ENCODE measurements around the gene KDM1A.

The KDM1A gene

DNA sequence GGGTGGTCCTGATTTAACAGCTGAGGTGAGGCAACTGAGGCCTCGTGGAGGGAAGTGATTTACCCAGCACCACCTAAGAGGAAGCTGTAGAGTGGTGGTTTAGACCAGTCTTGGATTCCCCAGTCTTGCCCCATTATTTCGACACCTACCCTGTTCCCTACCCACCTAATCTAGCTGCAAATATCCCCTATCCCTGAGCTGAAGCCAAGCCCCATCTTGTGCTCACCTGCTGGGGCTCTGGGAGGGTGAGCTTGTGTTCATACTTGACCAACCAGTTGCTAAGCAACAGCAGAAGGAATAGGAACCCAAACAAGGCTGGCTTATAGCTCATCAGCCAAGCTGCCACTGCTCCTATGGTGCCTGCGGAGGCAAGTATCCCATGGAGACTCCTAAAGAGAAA is 5.6 kb upstream of the KDM1A start:
- no peak for DNase-seq (ENCODE audit: low read depth, low spot score)

DNA sequence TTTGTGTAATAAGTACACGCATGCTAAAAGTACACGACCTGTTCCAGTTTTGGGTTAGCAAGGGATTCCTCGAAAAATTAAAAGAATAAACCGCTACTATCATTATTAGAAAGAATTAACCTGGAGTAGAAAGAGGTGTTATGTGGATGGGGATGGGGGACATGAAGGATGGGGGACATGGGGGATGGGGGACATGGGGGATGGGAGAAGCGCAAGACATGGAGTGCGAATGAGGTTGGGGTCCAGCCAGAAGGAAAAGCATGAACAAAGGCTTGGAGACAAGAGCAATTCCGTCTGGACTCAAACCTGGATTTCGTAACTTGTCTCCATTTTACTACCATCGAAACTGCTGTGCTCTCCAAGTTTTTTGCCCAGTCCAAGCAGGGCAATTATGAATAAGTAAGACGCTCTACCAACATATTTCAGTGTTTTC is 591 bp upstream of the KDM1A start:
- DNase-seq (ENCODE audit: low read depth, low spot score), result no peak

DNA sequence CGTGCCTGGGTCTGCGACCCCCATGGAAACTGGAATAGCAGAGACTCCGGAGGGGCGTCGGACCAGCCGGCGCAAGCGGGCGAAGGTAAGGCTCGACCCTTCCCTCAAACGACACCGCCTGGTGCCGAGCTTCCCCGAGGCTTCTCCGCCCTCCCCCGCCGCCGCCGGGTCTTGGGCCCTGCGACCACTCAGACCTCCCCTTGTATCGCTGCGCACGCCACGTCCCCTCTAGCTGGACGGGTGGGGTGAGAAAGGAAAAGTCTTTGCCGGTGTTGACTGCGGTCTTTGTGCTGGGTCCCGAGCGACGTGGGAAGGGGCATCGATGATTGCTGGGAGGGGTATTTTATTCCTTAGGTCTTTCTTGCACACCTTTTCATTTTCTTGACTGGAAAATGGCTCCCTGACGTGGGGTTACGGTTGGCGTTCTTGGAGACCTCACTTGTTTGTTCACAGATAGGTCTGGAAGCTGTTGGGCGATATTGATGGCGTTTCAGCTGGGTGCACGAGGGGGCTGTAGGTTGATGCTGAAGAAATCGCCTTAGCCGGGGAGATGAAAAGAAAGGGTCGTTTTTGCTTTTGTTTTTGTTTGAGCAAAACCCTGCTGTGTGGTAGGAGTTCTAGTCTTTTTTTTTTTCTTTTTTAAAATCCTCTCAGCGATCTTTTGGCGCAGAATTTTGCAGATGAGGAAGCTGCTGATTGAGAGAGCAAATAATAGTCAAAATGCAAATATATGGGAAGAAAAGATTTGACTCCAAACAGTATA is 776 bp downstream of the KDM1A start:
- DNase-seq (ENCODE audit: low read depth, low spot score), result no peak

DNA sequence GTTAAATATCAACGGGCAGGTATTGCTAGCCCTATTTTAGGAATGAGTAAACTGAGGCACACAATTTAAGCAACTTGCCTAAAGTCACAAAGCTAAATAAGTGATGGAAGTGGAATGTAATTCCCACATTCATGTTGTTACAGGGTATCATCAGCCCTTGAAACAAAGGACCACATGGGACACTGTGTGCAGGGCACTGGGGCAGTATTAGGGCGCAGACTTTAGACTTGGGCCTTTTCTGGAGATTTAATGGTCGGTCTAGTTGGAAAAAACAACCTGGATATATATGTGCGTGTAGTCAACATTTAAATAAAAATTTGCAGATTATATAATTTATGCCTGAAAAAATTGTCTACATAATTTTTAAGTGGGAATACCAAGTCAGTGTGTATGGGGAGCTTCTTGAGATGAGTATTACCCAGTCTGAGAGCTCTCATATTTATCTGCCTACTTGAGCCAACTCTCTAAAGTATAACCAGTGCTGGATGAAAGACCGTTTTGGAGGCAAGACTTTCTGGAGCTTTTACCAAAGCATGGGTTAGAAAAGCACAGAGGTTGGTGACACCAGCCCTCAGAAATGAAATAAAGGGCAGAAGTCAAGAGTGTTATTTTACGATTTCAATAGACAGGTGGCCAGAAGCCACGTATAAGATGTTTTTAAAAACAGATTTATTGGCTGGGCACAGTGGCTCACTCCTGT is 1.6 kb downstream of the KDM1A start:
- no peak for DNase-seq (ENCODE audit: low read depth, low spot score)

DNA sequence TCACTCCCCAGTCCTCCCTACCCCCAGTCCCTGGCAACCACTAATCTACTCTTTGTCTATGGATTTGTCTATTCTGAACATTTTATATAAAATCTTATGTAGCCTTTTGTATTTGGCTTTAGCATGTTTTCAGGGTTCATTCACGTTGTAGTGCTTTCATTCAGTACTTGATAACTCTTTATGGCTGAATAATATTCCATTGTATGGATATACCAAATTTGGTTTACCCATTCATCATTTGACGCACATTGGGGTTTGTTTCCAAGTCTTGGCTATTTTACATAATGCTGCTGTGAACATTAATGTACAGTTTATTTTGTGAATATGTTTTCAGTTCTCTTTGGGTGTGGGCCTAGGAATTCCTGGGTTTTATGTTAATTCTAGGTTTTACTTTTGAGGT is 2.6 kb downstream of the KDM1A start:
- no peak for DNase-seq (ENCODE audit: low read depth, low spot score)

DNA sequence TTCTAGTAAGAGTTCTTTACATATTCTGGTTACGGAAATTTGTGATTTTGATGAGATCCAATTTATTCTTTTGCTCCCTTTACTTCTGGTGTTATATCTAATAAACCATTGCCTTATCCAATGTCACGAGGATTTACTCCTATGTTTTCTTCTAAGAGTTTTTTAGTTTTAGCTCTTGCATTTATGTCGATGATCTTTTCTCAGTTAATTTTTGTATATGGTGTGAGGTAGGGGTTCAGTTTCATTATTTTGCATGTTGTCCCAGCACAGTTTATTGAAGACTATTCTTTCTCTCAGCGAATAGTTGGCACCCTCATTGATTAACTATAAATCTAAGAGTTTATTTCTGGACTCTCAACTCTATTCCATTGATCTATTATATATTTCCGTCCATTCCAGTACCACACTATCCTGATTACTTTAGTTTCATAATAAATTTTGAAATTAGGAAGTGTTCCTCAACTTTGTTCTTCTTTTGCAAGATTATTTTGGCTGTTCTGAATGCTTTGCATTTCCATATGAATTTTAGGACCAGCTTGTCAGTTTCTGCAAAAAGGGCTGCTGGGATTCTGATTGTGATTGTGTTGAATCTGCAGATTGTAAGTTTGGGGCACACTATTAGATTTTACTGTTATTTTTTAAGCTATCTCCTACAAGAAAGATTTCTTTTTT is 4.0 kb downstream of the KDM1A start:
- no peak for DNase-seq (ENCODE audit: low read depth, low spot score)

DNA sequence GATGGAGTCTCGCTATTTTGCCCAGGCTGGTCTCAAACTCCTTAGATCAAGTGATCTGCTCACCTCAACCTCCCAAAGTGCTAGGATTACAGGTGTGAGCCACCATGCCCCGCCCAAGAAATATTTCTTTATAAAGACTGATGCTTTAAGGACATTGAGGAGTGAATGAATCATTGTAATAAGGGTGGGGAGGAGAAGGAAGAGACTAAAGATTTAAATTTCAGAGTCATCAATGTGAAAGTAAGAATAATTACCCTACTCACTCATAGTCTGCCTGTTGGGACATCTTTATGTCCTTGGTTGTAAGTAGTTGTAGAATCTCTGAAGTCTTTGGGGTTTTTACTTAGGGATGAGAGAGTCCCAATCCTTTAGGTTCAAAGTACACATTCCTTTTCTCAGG is 7.3 kb downstream of the KDM1A start:
- DNase-seq (ENCODE audit: low read depth, low spot score), result no peak

DNA sequence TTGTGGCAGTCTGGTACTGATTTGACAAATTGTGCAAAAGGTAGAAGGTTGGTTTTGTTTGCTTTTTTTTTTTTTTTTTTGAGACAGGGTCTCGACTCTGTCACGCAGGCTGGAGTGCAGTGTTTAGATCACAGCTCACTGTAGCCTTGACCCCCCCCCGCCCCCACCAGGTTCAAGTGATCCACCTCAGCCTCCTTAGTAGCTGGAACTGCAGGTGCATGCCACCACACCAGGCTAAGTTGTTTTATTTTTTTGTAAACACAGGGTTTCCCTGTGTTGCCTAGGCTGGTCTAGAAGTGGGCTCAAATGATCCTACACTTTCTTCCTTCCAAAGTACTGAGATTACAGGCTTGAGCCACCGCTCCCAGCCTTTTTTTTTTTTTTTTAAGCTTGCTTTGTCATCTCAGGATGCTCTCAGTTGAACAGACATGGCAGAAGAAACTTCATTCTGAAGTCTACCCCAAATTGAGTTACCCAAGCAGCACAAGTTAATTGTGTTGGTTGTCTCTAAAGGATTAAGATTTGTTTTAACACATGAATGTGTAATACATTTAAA is 8.2 kb downstream of the KDM1A start:
- no peak for DNase-seq (ENCODE audit: low read depth, low spot score)

DNA sequence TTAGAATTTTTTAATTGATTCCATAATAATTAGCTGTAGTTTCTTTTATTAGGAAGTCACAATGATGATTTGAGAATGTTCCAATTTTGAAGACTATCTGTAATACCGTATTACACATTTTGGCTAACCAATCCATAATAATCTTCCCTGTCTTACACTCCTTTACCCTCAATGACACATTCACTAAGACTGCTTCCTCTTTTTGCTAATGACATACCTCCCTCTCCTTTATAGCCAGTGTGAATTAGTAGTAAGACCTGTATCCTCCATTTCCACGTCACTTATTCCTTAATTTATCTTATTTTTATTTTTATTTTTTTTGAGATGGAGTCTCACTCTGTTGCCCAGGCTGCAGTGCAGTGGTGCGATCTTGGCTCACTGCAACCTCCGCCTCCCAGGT is 10.1 kb downstream of the KDM1A start:
- no peak for DNase-seq (ENCODE audit: low read depth, low spot score)

DNA sequence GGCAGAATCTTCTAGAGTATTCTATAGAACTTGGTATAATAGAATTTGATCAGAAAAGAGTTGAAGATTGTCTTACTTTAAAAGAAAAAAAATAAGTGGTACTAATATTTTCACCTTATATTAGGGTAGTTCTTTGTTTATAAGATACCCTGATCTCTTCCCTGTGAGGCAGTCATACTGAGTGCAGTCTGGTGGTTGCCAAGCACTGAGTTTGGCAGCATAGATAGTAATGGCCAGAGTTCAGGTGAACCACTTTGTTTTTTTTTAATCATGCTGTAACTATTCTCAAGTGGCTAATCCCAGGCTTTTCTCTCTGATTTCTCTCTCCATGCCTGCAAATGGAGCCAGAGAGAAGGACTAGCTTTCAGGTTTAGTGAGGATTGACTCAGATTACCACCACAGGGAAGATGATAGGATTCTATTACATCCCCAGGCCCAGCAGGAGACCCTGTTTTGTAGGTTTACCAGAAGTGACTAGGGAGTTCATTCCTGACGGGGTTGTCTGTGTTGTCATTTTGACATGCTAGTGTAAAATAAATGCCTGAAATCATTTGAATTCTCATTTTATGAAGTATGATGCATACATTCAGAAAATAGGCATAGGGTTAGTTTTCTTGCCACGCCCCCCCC is 16.7 kb downstream of the KDM1A start:
- DNase-seq (ENCODE audit: low read depth, low spot score), result peak; percentile 22

DNA sequence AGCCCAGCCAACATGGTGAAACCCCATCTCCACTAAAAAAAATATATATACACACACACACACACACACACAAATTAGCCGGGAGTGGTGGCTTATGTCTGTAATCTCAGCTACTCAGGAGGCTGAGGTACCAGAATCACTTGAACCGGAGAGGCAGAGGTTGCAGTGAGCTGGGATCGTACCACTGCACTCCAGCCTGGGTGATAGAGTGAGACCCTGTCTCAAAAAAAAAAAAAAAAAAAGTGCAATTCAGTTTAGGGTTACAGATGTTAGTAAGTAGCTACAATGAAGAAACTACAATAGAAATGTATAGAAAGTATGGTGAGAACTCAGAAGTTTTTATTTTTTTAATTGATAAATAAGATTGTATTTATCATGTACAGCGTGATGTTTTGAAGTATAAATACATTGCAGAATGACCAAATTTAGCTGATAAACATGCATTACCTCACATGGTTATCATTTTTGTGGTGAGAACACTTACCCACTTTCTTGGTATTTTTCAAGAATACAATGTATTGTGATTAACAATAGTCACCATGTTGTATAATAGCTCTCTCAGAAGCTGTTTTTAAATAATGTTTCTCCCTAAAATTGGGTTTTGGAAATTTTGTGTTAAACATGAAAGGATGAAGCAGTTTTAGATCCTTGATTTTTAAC is 17.9 kb downstream of the KDM1A start:
- DNase-seq (ENCODE audit: low read depth, low spot score), result no peak

DNA sequence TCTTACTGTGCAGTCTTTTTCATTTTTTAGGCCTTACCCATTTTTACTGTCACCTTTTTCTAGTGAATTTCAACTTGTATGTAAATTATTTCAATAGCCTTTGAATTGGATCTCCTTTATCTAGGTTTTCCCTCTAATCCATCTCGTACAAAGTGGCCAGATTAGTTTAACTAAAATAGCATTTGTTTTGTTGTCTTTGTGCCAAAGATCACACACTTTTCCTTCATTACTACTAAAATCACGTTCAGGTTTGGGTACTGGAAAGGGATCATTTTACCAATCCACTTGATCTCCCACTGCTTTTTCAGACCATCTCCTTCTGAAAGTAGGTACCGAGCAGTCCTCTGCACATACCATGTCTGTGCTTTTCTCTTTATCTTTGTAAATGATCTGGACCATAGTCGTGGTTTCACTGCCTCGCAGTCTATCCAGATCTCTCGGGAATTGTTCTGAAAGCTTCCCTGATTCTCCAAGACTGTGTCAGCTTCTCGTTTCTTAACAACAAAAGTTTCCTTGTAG is 20.1 kb downstream of the KDM1A start:
- no peak for DNase-seq (ENCODE audit: low read depth, low spot score)

DNA sequence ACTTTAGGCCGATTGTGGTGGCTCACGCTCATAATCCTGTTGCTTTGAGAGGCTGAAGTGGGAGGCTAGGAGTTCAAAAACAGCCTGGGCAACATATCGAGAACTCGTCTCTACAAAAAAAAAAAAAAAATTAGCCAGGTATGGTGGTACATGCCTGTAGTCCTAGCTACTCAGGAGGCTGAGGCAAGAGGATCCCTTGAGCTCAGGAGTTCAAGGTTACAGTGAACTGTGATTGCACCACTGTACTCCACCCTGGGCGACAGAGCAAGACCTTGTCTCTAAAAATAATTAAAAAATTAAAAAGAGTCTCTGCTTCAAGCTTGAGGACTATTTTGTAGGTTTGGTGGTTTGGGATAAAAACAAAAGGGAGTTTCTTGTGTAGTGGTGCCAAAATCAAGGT is 21.2 kb downstream of the KDM1A start:
- no peak for DNase-seq (ENCODE audit: low read depth, low spot score)

DNA sequence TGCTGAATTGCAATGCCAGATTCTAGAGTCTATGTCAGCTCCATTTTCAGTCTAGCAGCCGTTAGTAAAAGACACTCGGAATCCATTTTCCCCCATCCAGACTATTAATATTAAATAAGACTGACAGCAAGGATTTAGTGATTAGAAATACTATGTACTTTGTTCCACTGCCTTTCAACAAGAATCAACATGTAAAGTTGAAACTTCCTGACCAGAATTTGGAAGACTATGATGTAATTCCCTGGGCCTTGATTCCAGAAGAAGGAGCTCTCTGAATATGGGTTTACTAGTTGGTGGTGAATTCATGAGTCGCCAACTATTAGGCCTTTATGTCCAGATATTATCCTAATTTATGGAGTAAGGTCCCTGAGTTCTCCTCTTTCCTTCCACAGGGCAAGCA is 24.8 kb downstream of the KDM1A start:
- DNase-seq (ENCODE audit: low read depth, low spot score), result no peak

DNA sequence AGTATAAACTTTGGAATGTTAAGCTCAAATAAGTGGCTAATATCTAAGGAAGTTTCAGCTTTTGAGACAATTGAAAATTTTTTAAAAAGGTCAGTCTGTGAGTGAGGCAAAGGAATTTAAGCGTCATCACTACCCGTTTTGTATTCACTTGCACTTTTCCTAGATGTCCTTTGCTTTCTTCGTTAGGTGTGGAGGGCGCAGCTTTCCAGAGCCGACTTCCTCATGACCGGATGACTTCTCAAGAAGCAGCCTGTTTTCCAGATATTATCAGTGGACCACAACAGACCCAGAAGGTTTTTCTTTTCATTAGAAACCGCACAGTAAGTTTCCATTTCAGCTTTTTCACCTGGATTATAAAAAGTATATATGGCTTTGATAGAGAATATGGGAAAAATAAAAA is 30.9 kb downstream of the KDM1A start:
- DNase-seq (ENCODE audit: low read depth, low spot score), result no peak

DNA sequence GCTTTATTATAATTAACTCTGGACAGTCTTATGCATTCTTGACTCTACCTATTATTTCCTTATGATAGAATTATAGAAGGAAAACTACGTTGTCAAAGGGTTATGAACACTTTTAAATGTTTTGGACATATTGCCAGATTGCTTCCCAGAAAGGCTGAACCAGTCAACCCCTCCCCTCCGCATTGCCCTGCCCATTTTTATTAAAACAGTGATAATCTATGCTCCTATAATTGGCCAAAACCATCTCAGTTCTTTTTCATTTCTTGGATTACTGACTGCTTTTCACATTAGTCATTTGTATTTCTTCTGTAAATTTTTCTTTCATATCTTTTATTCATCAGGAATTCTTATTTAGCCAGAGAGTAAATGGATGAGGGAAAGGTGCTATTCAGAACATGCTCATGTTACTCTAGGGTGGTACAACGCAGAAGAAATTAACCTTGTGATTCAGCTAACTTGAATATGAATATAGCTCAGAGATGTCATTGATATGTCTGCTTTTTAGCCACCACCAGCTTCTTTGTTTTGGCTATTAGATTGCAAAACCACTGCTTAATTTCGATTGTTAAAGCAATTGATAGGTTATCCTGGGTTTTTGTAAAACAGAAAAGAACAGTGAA is 32.1 kb downstream of the KDM1A start:
- no peak for DNase-seq (ENCODE audit: low read depth, low spot score)

DNA sequence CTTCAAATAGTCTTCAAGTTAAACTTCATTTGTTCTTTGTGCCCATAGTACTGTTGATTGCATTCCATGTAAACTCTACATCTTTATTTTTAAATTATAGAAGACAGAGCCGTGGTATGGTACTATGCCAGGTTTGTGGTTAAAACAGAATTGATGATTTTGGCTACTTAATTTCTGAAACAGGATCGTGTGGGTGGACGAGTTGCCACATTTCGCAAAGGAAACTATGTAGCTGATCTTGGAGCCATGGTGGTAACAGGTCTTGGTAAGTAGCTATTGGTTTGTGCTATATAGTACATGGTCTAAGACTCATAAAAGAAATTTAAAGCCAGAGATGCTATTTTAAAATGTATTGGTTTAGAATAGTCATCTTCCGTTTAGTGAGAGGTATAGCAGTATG is 38.0 kb downstream of the KDM1A start:
- DNase-seq (ENCODE audit: low read depth, low spot score), result no peak

DNA sequence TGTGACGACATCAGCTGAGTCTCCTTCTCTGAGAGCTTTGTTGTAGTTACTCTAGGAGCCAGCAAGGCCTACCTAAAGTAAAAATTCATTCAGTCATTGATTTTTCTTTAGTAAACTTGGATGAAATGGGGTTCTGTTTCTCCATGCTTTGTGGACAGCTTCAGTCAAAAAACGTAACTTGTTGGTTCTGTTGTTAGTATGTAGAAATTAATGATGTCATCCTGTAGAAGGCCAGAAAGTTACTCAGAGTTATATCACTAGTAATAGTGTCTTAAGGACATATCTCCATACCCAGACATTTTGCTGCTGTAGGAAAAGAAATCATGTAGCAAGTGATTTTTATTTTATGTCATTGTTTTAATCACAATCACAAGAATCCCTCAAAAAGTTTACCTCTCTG is 43.0 kb downstream of the KDM1A start:
- DNase-seq (ENCODE audit: low read depth, low spot score), result no peak

DNA sequence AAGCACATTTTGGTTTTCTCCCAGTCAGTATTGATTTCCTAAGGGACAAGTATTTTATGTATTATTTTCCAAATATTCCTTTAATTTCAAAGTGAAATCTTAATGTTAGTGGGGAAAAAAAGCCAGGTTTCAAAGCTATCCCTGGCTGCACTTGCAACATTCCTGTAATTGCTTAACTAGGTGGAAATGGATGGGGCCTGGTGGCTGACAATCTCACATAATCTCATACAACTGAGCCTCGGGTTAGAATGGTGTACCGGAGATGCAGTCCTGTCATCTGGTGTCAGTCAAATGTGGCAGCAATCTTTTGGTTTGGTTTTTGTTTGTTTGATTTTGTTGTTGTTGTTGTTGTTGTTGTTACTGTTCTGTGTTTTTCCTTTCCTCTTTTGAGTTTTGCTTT is 46.1 kb downstream of the KDM1A start:
- DNase-seq (ENCODE audit: low read depth, low spot score), result no peak

DNA sequence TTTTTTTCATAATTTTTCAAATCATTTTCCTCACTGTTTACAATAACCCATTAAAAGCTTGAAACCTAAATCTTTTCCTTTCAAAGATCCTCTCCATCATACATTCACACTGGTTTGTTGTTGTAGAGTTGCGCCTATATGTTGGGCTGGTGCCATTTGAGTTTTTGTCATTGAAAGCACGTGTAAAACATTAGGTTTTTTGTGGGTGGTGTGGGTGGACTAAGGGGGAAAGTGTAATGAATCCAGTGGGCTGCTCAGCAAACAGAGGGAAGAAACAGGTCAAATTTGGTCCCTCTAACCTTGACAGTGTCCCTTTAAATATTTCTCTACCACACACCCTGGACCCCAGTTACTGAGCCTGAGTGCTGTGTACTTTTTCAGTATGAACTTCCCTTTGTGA is 46.8 kb downstream of the KDM1A start:
- no peak for DNase-seq (ENCODE audit: low read depth, low spot score)

DNA sequence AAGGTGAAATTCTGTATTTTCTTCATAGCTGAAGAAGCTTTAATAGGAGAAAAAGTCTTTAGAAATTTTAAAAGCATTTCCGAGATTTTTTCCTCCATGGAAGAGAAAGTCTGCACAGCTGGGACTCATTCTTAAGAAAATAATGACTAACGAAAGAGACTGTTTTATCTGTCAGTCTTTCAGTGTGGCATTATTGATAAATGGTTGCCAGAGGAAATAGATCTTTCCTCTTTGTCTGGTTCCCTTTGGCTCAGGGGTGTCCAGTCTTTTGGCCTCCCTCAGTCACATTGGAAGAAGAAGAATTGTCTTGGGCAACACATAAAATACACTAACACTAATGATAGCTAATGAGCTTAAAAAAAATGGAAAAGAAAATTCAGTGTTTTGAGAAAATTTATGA is 49.9 kb downstream of the KDM1A start:
- DNase-seq (ENCODE audit: low read depth, low spot score), result no peak

Measured in brain pericyte (primary cell).